HG02981 (cell line): ENCODE measurements around the gene MAN2A2.

Experiments used
- ATAC-seq: cut with Tn5 transposase; IDR thresholded peaks from one replicate; pipeline ENCODE4 v1.9.1; 2021; ENCODE audit warnings: mild to moderate bottlenecking, moderate library complexity; ENCODE audit not compliant: unreplicated experiment

MAN2A2 gene

GRCh38 chr15:90941038-90941437 lies 37.9 kb downstream of the MAN2A2 start:
- no peak for ATAC-seq

- ATAC-seq, result no peak
These were observed 39.4 kb downstream of the MAN2A2 start for GRCh38 chr15:90942354-90943120.

GRCh38 chr15:90945091-90945490 lies 42.0 kb downstream of the MAN2A2 start:
- no peak for ATAC-seq

GRCh38 chr15:90946538-90946937 lies 43.4 kb downstream of the MAN2A2 start:
- ATAC-seq, result no peak

- ATAC-seq, result no peak
These were observed 44.0 kb downstream of the MAN2A2 start for GRCh38 chr15:90946941-90947576.

- no peak for ATAC-seq
These were observed 44.7 kb downstream of the MAN2A2 start for GRCh38 chr15:90947577-90948357.

GRCh38 chr15:90948506-90948905 lies 45.4 kb downstream of the MAN2A2 start:
- ATAC-seq, result no peak

GRCh38 chr15:90949979-90950675 lies 47.0 kb downstream of the MAN2A2 start:
- ATAC-seq, result no peak

GRCh38 chr15:90950676-90951075 lies 47.6 kb downstream of the MAN2A2 start:
- no peak for ATAC-seq

GRCh38 chr15:90952901-90953677 lies 50.0 kb downstream of the MAN2A2 start:
- ATAC-seq, result no peak

GRCh38 chr15:90953947-90954711 lies 51.0 kb downstream of the MAN2A2 start:
- no peak for ATAC-seq

- ATAC-seq, result peak; percentile 93
These were observed 51.9 kb downstream of the MAN2A2 start, which contains the start of gene RCCD1 for GRCh38 chr15:90954712-90955623. TSS of gene RCCD1 (plus strand) at chr15:90954884. CDS start at chr15:90956735, 1,851 bp downstream.

GRCh38 chr15:90955624-90956273 lies 52.6 kb downstream of the MAN2A2 start:
- no peak for ATAC-seq

GRCh38 chr15:90956274-90957030 lies 53.4 kb downstream of the MAN2A2 start:
- ATAC-seq, result peak; percentile 25

GRCh38 chr15:90957031-90957790 lies 54.1 kb downstream of the MAN2A2 start:
- ATAC-seq, result no peak

GRCh38 chr15:90957791-90958190 lies 54.7 kb downstream of the MAN2A2 start:
- ATAC-seq, result no peak
